GM19035 (cell line): ENCODE measurements around the gene DTNB.
"Not testable (repeated sequence)": the region's sequence is repeated elsewhere in the genome, so short reads cannot be mapped to it uniquely, and the experiment has no call there.

Experiments
- ATAC-seq: cut with Tn5 transposase; IDR thresholded peaks from one replicate; pipeline ENCODE4 v1.9.1; 2021; ENCODE audit not compliant: unreplicated experiment

Gene DTNB

DNA sequence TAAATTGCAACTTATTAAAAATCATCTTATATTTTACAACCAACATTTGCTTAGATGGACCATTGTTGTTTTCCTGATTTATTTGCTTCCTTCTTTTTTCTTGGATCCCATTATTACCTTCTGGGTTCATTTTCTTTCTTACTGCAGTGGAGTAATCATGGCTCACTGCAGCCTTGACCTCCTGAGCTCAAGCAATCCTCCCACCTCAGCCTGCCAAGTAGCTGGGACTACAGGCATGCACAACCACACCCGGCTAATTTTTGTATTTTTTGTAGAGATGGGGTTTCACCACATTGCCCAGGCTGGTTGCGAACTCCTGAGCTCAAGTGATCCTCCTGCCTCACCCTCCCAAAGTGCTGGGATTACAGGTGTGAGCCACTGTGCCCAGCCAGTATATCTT lies 123.8 kb downstream of the DTNB start:
- ATAC-seq, result not testable (repeated sequence)

GRCh38 chr2:25548601-25549000 lies 124.8 kb downstream of the DTNB start:
- ATAC-seq, result no peak

DNA sequence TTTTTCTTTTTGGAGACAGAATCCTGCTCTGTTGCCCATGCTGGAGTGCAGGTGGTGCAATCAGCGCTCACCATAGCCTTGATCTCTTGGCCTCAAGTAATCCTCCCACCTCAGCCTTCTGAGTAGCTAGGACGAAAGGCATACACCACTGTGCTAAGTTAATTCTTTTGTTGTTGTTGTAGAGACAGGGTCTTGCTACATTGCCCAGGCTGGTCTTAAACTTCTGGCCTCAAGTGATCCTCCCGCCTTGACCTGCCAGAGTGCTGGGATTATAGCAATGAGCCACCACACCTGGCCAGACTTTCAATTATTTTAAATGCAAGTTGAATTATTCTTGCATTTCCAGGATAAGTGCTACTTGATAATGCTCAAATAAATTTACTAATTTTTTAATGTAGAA lies 126.5 kb downstream of the DTNB start:
- no peak for ATAC-seq

- no peak for ATAC-seq
These were observed 127.5 kb downstream of the DTNB start for GRCh38 chr2:25545899-25546298.

DNA sequence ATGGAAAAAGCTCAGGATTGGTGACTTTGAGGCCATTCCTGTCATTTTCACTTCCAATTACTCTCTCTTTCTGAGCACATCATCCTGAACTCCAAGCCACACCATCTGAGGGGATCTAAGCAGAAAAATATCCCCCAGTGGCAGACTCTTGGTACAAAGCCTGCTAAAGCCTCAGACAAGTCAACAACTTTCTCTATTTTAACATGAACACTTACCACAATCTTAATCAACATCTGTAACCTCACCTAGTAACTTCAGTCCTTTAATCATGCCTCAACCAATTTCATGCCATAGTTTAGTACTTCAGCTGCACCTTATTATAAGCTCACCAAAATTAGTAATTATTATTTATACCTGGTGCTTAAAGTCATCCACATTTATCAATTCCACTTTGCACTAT lies 128.9 kb downstream of the DTNB start:
- no peak for ATAC-seq

- ATAC-seq, result no peak
These were observed 129.4 kb downstream of the DTNB start for GRCh38 chr2:25543939-25544338.

DNA sequence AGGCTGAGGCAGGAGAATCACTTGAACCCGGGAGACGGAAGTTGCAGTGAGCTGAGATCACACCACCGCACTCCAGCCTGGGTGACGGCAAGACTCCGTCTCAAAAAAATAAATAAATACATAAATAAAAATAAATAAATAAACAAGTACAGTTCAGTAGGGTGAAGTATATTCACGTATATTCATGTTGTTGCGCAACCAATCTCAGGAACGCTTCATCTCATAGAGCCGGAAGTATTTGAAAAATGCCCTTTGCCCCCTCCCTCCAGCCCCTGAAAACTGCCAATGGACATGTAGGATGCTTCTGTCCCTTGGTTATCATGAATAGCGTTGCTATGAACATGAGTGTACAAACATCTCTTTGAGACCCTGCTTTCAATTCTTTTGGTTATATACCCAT lies 132.0 kb downstream of the DTNB start:
- ATAC-seq, result no peak

- no peak for ATAC-seq
These were observed 134.2 kb downstream of the DTNB start for GRCh38 chr2:25539136-25539535.

DNA sequence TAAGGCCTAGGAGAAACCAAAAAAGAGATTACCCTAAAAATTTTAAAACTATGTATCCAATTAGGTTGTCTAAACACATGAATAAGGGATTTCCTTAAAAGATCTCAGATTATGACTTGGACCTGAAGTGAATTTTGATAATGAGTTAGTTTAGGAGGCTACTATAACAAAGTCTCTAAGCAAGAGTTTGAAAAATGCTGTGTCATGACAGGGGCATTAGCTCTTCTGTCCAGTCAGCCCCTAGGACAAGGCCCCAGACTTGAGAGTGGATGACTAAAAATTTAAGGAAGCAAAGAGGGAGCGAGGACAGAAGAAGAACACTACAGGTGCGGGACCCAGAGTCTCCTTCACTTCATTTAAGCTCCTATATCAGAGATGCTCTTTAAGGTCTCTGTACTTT lies 135.9 kb downstream of the DTNB start:
- no peak for ATAC-seq

GRCh38 chr2:25535411-25536289 lies 137.7 kb downstream of the DTNB start:
- ATAC-seq, result not testable (repeated sequence)

- not testable (repeated sequence) for ATAC-seq
These were observed 138.4 kb downstream of the DTNB start for GRCh38 chr2:25534937-25535336.

GRCh38 chr2:25534455-25534854 lies 138.9 kb downstream of the DTNB start:
- ATAC-seq, result no peak

GRCh38 chr2:25533771-25534170 lies 139.6 kb downstream of the DTNB start:
- ATAC-seq, result not testable (repeated sequence)

DNA sequence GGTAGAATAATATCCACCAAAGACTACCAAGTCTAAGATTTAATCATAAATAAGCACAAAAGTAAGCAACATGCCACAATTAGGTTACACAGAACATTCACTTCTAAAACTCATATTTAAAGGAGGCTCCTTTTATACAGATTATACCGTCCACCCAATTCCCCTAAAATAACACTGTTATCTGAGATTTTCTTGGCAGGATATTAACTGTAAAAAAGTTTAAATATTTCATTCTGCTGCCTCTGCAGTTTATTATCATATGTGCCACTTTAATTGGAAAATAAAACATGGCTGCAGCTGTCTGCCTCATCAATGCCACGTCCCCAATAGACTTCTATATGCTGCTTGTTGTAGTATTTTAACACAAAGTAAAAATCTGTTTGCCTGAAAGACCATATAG lies 140.9 kb downstream of the DTNB start:
- ATAC-seq, result no peak

GRCh38 chr2:25529034-25529433 lies 144.3 kb downstream of the DTNB start:
- no peak for ATAC-seq

GRCh38 chr2:25528173-25528572 lies 145.2 kb downstream of the DTNB start:
- no peak for ATAC-seq

- ATAC-seq, result no peak
These were observed 148.9 kb downstream of the DTNB start for GRCh38 chr2:25524507-25524906.

DNA sequence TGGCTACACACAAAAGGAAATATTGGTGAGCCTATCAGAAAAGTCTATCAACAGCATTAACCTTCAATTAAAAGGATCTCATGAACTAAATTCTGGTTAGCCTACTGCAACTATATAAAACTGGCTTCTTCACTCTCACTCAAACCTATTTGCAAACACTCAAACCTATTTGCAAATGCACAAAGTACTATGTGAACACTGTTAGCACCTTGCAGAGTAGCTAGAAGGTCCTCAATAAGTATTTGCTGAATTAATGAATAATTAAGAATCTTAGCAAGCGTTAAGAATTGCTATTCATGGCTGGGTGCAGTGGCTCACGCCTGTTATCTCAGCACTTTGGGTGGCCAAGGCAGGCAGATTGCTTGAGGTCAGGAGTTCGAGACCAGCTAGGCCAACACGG lies 150.3 kb downstream of the DTNB start:
- no peak for ATAC-seq

DNA sequence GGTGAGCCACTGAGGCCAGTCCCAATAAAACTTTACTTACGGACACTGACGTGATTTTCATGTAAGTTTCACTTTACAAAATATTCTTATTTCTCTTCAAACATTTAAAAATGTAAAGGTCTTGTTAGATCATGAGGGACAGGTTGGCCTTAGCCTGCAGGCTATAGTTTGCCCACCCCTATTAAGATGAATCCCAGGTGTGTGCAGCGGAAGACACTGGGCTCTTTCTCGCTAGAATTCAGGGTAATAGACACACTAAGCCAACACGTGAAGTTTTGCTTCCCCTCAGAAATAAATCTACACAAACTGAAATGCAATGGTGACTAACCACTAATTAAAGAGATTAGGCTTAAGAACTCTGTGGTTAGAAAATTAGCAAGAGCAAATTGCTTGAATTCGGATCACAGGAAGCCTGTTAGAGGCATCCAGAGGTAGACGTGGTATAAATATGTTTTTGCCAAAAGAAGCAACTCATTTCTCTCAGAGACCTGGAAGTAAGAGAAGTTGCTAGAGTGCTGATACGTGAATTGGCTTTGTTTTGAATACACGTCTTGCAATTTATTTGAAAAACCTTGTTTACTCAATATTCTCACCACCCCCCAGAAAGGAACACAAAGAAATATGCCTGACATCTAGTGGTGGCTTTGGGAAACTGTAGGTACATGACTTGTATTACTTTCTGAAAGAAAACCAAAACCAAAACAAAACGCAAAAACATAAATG lies 151.6 kb downstream of the DTNB start:
- ATAC-seq, result peak; percentile 88

GRCh38 chr2:25521126-25521525 lies 152.3 kb downstream of the DTNB start:
- ATAC-seq, result no peak

DNA sequence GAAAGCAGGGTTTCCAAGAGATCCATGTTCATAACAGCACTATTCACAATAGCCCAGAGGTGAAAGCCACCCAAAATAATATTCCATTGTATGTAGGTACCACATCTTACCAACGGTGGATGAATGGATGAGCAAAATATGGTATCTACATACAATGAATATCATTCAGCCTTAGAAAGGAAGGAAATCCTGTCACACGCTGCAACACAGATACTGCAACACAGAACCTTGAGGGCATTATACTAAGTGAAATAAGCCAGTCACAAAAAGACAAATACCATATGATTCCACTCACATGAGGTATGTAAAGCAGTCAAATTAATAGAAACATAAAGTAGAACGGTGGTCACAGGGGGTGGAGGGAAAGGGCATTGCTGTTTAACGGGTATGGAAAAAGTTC lies 155.7 kb downstream of the DTNB start:
- ATAC-seq, result no peak

DNA sequence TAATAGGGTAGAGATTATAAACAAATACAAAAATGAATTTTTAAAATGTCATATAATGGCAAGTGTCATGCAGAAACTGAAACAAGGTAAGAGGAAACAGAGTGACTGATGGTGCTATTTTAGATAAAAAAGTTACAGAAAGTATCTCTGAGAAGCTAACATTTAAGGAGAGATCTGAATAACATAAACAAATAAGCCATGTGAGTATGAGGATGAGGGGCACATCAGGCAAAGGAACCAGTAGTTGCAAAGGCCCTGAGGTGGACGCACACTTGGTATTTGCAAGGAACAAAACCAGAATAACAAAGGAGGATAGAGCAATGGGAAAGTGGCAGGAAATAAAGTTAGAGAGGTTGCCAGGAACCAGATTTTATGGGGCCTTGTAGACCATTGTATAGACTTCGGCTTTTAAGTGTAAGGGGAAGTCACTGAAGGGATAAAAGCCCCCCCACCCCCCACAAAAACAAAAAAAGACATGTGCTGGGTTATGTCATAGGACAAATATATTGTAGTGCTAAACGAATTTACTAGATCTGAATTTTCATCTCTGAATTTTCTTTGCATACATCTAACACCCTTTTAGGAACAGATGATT lies 159.2 kb downstream of the DTNB start:
- no peak for ATAC-seq
